Fibroblast of skin of scalp (primary cell): ENCODE data around the gene MAP2K4.
"Not testable (repeated sequence)": the region's sequence is repeated elsewhere in the genome, so short reads cannot be mapped to it uniquely, and the experiment has no call there.

Experiments used
- DNase-seq: peaks from one replicate; pipeline ENCODE4 v3.0.0-alpha.2; 2013

The MAP2K4 gene

DNA sequence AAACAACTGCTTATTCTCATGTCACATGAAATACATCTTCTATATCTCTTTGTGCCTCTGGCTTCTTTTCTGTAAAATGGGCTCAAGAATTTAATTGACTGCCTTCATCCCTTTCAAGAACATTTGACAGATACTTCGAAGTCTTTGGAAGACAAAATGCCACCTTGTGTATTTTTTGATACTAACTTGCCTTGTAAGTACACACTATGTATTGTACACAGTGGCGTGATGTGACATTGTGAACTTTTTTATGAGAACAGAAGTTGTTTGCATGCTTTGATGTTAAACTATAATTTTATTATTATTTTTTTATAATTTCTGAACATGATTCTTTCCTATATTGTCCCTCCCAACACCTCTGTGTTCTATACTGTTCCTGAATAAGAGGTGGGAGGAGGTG, 73.7 kb downstream of the MAP2K4 start:
- no peak for DNase-seq

DNA sequence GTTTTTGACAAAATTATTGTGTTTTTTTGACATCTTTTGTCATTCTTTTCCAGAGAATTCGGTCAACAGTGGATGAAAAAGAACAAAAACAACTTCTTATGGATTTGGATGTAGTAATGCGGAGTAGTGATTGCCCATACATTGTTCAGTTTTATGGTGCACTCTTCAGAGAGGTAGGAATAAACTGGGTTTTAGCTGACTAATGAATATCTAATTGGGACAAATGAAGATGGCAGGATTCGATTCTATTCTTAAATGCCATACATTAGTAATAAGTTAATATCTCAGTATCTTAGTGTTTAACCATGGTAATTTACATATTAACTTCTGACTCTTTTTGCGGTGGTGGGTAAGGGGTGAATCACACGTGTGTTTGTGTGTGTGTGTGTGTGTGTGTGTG, 74.8 kb downstream of the MAP2K4 start:
- DNase-seq: no peak

DNA sequence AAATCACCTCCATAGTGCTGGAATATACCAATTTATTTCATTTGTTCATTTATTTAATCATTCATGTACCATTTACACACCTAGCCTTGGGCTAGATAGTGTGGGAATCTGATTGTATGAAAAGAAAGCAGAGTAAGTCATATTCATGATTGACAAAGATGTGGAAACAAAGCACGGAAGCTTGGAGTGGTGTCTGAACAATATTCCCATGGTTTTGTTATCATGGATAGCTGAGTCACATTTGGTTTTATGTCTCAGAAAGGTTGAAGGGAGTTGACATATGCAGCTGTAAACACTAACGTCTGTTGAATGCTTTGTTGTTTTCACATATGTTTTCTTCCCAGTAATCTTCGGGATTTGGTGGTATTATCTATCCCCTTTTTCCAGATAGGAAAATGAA, 76.6 kb downstream of the MAP2K4 start:
- DNase-seq: no peak

DNA sequence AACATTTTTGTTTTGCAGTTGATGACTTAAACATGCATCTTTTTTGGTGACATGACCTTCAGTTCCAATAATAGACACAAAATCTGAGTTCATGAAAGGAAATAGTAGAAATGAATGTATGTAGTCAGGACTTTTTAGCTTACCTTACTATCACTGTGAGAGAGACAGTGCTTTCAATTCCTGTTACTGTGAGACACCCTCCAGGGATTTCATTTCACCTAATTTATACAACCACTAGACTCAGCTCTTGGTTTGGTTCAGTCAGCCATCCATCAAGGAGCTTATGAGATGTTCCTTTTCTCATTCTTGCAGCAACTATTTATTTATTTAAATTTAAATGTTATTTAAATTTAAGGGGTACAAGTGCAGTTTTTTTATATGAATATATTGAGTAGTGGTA, 77.9 kb downstream of the MAP2K4 start:
- no peak for DNase-seq

DNA sequence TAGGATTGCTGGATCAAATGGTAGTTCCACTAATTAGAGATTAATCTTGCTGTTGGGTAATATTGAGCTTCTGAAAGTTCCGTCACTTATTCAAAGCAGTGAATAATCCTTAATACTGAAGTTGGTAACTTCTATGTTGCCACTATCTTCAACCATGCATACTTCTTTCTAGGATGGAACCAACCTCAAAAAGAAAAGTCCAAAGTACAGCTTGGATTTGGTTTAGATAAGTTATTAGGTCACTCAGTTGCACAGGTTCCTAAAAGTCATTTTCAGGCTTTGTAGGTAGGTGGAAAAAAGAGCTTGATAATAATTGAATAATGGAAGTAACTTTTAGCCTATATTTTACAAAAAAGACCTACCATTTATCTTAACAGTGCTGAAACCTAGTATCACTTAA, 78.7 kb downstream of the MAP2K4 start:
- no peak for DNase-seq

DNA sequence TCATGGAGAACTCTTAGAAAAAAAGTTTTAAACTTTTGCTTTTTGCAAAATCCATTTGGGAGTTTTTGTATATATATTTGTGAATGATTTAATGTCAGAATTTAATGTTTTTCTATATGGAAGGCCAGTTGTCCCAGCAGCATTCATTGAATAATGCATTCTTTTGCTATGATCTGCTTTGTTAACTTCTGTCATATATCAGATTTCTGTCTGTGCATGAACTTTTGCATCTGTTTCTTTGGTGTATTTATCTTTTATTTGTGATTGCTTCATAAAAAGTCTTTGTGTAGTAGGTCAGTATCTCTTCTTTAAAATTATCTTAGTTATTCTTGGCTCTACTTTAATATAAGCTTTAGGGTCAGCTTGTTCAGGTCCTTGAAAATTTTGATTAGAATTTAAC, 84.2 kb downstream of the MAP2K4 start:
- no peak for DNase-seq

DNA sequence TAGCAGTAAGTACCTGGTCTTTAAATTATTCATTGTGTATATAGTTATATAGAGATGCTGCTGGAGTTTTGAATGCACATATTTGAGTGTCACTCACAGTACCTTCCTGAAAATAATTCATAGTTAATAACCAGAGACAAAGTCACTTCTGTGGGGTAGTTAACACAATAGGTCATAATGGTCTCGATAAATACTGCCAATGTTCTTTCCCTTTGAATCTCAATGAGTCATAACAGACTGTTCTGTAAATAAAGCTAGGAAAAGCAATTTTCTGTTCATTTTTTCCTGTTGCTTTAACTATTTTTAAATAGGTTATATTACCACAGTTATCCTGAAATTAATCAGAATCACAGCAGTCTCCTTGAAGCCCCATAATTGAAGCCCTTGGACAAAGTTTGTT, 87.2 kb downstream of the MAP2K4 start:
- DNase-seq: no peak

GRCh38 chr17:12110906-12111305, 90.2 kb downstream of the MAP2K4 start:
- no peak for DNase-seq

DNA sequence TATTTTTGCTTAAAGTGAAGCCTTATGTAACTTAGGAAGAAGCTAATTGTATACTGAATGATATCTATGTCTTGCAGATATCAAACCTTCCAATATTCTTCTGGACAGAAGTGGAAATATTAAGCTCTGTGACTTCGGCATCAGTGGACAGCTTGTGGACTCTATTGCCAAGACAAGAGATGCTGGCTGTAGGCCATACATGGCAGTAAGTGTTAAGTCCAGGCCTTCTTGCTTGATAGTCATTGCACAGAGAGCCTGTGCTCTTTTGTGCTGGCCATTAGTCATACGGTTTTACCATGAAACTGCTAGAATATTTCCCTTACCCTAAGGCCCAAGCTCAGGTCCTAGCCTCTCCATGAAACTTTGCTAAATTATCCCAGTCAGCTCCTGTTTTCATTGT, 92.5 kb downstream of the MAP2K4 start:
- no peak for DNase-seq

- DNase-seq: no peak
Measured at GRCh38 chr17:12114686-12115418, 94.2 kb downstream of the MAP2K4 start.

DNA sequence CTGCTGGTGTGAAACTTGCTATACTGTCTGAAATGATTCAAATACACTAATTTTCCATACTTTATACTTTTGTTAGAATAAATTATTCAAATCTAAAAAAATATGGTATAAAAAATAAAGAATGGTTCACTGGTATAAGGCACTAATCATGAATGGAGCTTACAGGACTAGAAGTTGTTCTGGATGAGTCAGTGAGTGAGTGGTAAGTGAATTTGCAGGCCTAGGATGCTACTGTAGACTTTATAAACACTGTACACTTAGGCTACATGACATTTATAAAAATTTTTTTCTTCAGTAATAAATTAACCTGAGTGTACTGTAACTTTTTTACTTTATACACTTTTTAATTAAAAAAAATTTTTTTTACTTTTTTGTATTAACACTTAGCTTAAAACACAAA, 95.5 kb downstream of the MAP2K4 start:
- no peak for DNase-seq

DNA sequence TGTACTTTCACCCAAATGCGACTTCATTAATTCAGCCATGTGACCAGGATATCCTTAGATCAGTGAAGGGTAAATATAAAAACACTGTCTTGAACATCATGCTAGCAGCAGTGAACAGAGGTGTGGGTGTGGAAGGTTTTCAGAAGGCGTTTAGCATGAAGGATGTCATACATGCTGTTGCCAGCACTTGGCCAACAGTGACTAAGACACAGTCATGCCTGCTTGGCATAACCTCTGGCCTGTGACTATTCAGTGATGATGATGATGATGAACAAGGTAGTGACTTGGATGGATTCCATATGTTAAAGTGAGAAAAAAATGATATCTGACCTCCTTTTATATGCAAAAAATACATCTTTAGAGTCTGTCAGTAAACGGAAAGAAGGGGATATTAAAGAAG, 97.9 kb downstream of the MAP2K4 start:
- DNase-seq: no peak

GRCh38 chr17:12122075-12122474, 101.4 kb downstream of the MAP2K4 start:
- DNase-seq: peak; percentile 8

DNA sequence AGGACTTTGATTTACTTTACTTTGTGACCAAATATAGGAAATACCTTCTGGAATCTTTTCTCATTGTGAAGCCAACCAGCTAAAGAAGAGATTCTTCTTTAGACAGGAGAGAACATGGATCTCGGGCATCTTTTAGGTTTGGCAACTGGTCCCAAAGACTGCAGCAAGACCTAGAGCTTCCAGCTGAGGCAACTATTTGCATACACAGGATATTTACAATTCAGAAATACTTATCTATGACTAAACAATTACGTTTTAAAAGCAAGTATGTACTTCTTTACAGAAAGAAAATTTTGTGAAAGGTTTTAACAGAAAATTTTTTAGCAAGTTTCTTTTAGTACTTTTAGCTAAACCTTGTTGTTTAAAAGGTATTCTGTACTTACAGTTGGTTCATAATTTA, 106.5 kb downstream of the MAP2K4 start:
- no peak for DNase-seq

- DNase-seq: no peak
Measured at GRCh38 chr17:12127667-12128066, 107.0 kb downstream of the MAP2K4 start.

DNA sequence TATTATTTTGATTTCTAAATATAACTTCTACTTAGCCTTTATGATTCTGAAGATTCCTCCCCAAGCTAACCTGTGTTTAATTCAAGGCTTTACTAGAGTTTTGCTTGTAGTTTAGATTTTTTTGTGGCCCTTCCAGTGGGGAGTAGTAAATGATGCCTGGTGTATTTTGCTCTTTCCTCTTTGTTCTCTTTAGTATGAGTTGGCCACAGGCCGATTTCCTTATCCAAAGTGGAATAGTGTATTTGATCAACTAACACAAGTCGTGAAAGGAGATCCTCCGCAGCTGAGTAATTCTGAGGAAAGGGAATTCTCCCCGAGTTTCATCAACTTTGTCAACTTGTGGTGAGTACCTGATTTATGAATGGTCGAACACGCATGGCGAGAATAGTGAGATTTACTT, 108.3 kb downstream of the MAP2K4 start:
- DNase-seq: no peak

GRCh38 chr17:12133183-12133582, 112.5 kb downstream of the MAP2K4 start:
- peak; percentile 69 for DNase-seq

- DNase-seq: no peak
Measured at GRCh38 chr17:12134101-12134500, 113.4 kb downstream of the MAP2K4 start.

DNA sequence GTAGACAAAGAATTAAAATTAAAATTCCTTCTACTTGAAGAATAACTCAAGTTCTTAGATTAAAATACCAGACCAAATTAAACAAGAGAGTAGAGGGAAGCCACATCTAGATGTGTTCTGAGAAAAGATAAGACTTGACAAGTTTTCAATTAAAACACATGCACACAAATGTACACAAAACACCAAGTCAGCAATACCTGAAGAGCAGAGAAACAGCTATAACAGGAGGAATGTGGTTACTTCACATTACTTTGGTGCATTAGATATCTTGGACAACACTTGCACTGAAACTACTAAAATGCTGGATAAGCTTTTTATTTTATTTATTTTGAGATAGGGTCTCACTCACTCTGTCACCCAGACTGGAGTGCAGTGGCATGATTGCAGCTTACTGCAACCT, 113.9 kb downstream of the MAP2K4 start:
- no peak for DNase-seq

- DNase-seq: no peak
Measured at GRCh38 chr17:12136243-12136642, 115.6 kb downstream of the MAP2K4 start.

DNA sequence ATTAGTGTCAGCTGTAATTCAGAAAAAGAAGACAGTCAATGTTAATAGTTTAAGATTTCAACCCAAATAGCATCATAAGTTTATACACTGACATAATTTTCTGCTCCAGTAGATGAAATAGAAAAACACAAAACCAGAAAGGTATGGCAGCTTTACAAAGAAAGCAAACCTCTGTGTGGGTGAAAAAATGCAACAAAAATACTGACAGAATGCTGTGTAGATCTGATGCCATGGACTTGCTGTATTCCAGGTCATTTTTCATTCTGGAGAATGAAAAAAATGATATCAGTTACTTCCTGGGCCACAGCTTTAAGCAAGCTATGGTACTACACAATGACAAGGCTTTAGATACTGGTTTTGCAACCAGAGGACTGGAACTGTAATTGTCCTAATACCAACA, 116.0 kb downstream of the MAP2K4 start:
- DNase-seq: no peak

GRCh38 chr17:12137859-12138258, 117.2 kb downstream of the MAP2K4 start:
- DNase-seq: no peak

GRCh38 chr17:12140685-12141084, 120.0 kb downstream of the MAP2K4 start:
- DNase-seq: no peak

- DNase-seq: not testable (repeated sequence)
Measured at GRCh38 chr17:12162187-12162586, 141.5 kb downstream of the MAP2K4 start.

GRCh38 chr17:12164085-12164484, 143.4 kb downstream of the MAP2K4 start:
- DNase-seq: no peak
